Occipital lobe (tissue), 2 donors: Measurements from ENCODE around the gene BUD23. TPM values are rescaled to one million over a fixed set of nuclear protein-coding genes. Genes with fewer than 3 reads are reported as not detected.
"Not testable (repeated sequence)": the region's sequence is repeated elsewhere in the genome, so short reads cannot be mapped to it uniquely, and the experiment has no call there.

ENCODE experiments used
- DNase-seq: peaks from one replicate; lab custom pipeline; 2025; lab: John Stamatoyannopoulos, UW
- total RNA-seq: library from RNA; depleted of rRNA; stranded (reverse); fragments of >200 nt; gene quantifications from one replicate; pipeline ENCODE4 v1.2.3, GENCODE V29; 2014

The BUD23 gene
- total RNA-seq, 1 donor from 2014 or later: 23.7 TPM

GRCh38 chr7:73700581-73701134 lies 17.3 kb downstream of the BUD23 start:
- no peak for DNase-seq

GRCh38 chr7:73701357-73701995 lies 18.1 kb downstream of the BUD23 start:
- peak; percentile 43 for DNase-seq

- no peak for DNase-seq
Observed at GRCh38 chr7:73702226-73702625, 18.8 kb downstream of the BUD23 start.

GRCh38 chr7:73702665-73703064 lies 19.3 kb downstream of the BUD23 start:
- DNase-seq: no peak

- DNase-seq: no peak
Observed at GRCh38 chr7:73703225-73703624, 19.8 kb downstream of the BUD23 start.

- no peak for DNase-seq
Observed at GRCh38 chr7:73703757-73704639, 20.6 kb downstream of the BUD23 start.

GRCh38 chr7:73704640-73705550 lies 21.5 kb downstream of the BUD23 start:
- DNase-seq: peak; percentile 45

- no peak for DNase-seq
Observed at GRCh38 chr7:73705551-73705920, 22.1 kb downstream of the BUD23 start.

GRCh38 chr7:73706126-73707044 lies 23.0 kb downstream of the BUD23 start:
- DNase-seq: peak; percentile 61

- peak; percentile 42 for DNase-seq
Observed at GRCh38 chr7:73707045-73707631, 23.7 kb downstream of the BUD23 start.

GRCh38 chr7:73708961-73709549 lies 25.7 kb downstream of the BUD23 start:
- no peak for DNase-seq

- no peak for DNase-seq
Observed at GRCh38 chr7:73712773-73713172, 29.4 kb downstream of the BUD23 start.

- DNase-seq: not testable (repeated sequence)
Observed at GRCh38 chr7:73713319-73713718, 29.9 kb downstream of the BUD23 start.

- DNase-seq: no peak
Observed at GRCh38 chr7:73715648-73716317, 32.4 kb downstream of the BUD23 start.

- DNase-seq: no peak
Observed at GRCh38 chr7:73716318-73716890, 33.0 kb downstream of the BUD23 start.

- DNase-seq: peak; percentile 66
Observed at GRCh38 chr7:73717025-73717807, 33.8 kb downstream of the BUD23 start.

GRCh38 chr7:73717991-73718405 lies 34.6 kb downstream of the BUD23 start:
- DNase-seq: peak; percentile 17

GRCh38 chr7:73718438-73718881 lies 35.1 kb downstream of the BUD23 start:
- DNase-seq: no peak
